Right kidney (tissue), 1 donor: ENCODE results near the gene TMEM184A.

ENCODE experiments used
- DNase-seq: peaks from one replicate; pipeline ENCODE4 v3.0.0-alpha.2; 2016

Gene TMEM184A

GRCh38 chr7:1567896-1568510, 12.0 kb upstream of the TMEM184A start:
- no peak for DNase-seq

- DNase-seq, result no peak
These were observed 11.2 kb upstream of the TMEM184A start for GRCh38 chr7:1567049-1567771.

- DNase-seq, result no peak
These were observed 10.7 kb upstream of the TMEM184A start for GRCh38 chr7:1566687-1567048.

- no peak for DNase-seq
These were observed 8.6 kb upstream of the TMEM184A start for GRCh38 chr7:1564603-1565022.

DNA sequence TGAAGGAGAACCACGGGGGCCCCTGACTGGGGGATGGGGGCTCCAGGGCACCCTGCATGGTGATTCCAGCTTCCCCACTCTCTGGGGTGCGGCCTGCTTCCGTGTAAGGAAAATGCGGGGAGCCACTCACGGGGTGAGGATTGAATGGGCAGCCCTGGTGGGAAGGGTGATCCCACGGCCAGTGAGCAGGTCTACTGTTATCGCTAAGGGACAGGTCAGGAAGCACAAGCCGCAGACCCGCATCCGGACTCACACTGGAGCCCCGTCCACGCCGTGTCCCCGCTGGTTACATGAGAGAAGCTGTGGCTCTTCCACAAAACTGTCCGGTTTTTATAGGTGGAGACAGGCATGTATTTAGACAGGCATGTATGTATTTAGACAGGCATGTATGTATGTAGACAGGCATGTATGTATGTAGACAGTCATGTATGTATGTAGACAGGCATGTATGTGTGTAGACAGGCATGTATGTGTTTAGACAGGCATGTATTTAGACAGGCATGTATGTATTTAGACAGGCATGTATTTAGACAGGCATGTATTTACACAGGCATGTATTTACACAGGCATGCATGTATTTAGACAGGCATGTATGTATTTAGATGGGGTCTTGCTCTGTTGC, 8.1 kb upstream of the TMEM184A start:
- no peak for DNase-seq

- DNase-seq, result no peak
These were observed 6.6 kb upstream of the TMEM184A start for GRCh38 chr7:1562597-1563051.

DNA sequence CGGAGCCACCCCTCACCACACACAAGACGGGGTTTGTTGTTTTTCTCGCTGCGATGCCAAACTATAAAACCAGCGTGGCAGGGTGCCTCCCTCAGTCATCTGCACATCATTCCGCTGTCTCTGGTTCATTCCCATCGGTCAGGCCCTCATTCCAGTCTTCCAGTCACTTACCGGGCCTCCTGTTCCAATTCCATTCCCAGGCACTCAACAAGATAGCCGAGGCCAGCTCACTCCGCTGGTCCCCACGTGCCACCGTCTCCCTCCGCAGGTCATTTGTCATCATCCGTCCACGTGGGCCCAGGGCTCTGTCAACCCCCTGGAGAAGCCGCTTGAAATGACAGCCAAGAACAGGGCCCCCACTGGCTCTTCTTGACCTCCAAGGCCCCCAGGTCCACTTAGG, 6.1 kb upstream of the TMEM184A start:
- DNase-seq, result no peak

GRCh38 chr7:1561036-1561940, 5.3 kb upstream of the TMEM184A start:
- DNase-seq, result no peak

- no peak for DNase-seq
These were observed 4.6 kb upstream of the TMEM184A start for GRCh38 chr7:1560620-1561031.

DNA sequence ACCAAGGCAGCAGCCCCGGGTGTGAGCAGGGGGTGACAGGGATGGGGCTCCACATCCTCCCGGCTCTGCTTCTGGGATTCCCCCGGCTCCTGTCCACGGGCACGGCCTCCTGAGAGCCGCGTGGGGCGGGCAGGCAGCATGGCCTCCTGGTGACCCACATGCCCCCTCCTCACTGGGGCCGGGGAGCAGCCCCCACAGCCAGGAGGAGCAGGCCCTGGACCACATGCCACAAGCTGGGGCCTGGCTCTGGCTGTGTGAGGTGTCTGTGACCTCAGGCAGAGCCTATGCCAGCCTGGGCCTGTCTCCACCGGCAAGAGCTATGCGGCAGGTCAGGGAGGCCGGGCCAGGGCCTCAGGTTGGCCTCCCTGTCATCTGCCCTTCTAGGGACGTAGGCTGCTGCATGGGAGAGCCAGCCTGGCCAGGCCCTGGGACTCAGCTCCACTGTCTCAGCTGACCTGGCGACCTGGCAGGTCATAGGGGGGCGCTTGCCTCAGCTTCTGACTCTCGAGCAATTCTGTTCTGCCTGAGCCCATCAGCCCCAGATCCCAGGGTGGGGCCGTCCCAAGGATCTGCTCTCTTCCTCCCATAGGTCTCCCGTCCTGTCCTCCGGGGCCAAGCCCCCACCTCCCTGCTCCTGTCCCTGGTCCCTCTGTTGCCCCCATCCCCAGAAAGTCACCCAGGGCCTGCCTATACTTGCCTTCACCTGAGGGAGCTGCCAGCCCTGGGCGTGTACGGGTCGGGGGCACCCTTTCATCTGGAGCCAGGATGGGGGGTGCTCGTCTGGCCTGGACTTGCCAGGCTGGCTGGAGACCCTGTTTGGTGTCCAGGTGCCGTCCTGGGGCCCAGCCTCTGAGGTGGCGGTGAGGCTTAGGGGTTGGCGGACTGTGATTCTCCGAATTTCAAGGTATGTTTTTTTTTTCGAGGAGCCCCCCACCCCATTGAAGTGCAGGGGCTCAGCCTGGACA, 3.9 kb upstream of the TMEM184A start:
- DNase-seq, result no peak

GRCh38 chr7:1558841-1559625, 3.0 kb upstream of the TMEM184A start:
- DNase-seq, result no peak

GRCh38 chr7:1558181-1558811, 2.3 kb upstream of the TMEM184A start:
- no peak for DNase-seq

GRCh38 chr7:1557771-1558170, 1.8 kb upstream of the TMEM184A start:
- DNase-seq, result no peak

- no peak for DNase-seq
These were observed 1.0 kb upstream of the TMEM184A start for GRCh38 chr7:1557006-1557405.

GRCh38 chr7:1555046-1555812, 776 bp downstream of the TMEM184A start:
- DNase-seq, result peak; percentile 81

DNA sequence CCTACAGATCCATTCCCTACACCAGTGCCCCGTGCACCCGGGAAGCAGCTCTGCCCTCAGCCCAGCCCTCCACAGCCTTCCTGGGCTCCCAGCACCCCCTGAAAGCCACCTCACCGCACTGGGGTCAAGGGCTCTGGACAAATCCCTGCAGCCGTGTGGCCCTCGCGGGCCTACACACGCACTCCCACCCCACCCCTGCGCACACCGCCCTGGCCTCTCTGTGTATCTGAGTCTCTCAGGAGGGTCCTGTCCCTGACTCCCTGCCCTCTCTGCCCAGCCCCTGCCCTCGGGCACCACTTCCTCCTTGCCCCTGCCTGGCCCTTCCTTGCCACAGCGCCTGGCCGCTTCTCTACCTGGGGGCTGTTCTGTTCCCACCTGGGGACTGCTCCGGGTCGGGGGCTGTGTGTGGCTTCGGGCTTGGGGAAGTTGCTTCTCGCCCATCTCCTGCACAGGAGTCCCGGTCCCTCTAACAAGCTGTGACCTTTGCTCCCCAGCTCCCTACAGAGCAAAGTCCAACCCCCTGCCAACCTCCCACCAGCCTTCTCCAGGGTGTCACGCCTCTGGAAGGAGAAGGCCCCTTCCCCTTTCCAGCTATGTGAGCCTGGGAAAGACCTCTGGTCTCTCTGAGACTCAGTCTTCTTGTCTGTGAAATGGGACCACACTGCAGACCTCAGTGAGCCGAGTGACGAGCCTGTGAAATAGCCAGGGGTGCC, 1.5 kb downstream of the TMEM184A start:
- DNase-seq, result no peak

- DNase-seq, result no peak
These were observed 2.3 kb downstream of the TMEM184A start for GRCh38 chr7:1553512-1554210.

DNA sequence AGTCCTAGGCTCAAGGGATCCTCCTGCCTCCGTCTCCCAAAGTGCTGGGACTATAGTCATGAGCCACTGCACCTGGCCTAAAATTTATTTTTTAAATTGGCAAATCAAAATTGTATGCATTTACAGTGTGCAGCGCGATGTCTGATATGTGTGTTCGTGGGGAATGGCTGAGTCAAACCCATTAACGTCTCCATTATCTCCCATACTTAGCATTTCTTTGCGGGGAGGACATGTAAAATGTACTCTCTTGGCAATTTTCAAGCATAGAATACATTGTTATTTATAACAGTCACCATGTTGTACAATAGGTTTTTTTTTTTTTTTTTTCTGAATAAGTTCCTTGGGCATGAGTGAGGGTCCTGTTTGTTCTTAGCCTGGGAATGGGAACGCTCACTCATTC, 3.8 kb downstream of the TMEM184A start:
- DNase-seq, result no peak
